Right lobe of liver (tissue), 6 donors: ENCODE measurements around the gene SOS2. TPM values are rescaled to one million over a fixed set of nuclear protein-coding genes. Genes with fewer than 3 reads are reported as not detected.
A peak's percentile ranks its signal among the peaks of the same experiment; 100 is the strongest.

Experiments
- ATAC-seq, 4 donors: fragments of 200-7000 bp; cut with Tn5 transposase; one replicate each; pipeline ENCODE4 v1.9.1; 2020; ENCODE audit warnings: mild to moderate bottlenecking in 4 of 4, moderate library complexity in 4 of 4
- DNase-seq, 3 donors: peaks; one replicate each; pipeline ENCODE4 v3.0.0-alpha.2; 2020
- H3K27ac ChIP-seq, 3 donors: fragments of 200-600 bp; one replicate each; pipeline ENCODE4 v1.8.0; 2022
- H3K27me3 ChIP-seq, 2 donors: fragments of 200-600 bp; one replicate each; pipeline ENCODE4 v1.8.0; 2022
- H3K36me3 ChIP-seq, 4 donors: fragments of 200-600 bp; sonication (generic) in 1 of 4; one replicate each; pipeline versions ENCODE4 v1.5.1 to v1.8.0; 2017 to 2022; ENCODE audit warnings: control low read depth in 1 of 4
- H3K4me1 ChIP-seq, 4 donors: fragments of 200-600 bp; sonication (generic) in 1 of 4; one replicate each; pipeline versions ENCODE4 v1.5.1 to v1.8.0; 2017 to 2022; ENCODE audit warnings: control low read depth in 1 of 4
- H3K4me3 ChIP-seq, 3 donors: fragments of 200-600 bp; one replicate each; pipeline ENCODE4 v1.8.0; 2022
- H3K9me3 ChIP-seq, 4 donors: fragments of 200-600 bp; sonication (generic) in 1 of 4; one replicate each; pipeline versions ENCODE4 v1.5.1 to v1.8.0; 2017 to 2022; ENCODE audit warnings: control low read depth in 1 of 4
- POLR2A ChIP-seq: fragments of 450-650 bp; IDR thresholded peaks from one replicate; pipeline ENCODE4 v1.6.1; 2017; ENCODE audit warnings: antibody characterized with exemption, mild to moderate bottlenecking
- WGBS: methylation state at CpG from one replicate; pipeline ENCODE4 v1.1.6; 2018; ENCODE audit warnings: low coverage, low lambda C conversion rate; ENCODE audit not compliant: insufficient coverage; ENCODE audit errors: missing lambda C conversion rate; 5-methylcytosine and 5-hydroxymethylcytosine counted together
- intact Hi-C, 2 donors: fragments of 100-400 bp; cut with DNase I; formaldehyde crosslinking; loops; one replicate each; pipeline versions ENCODE4 v1.11.2 to v1.14.1; 2022
- total RNA-seq, 6 experiments: library from RNA; depleted of rRNA in 2 of 6; stranded (reverse); fragments of >200 nt in 2 of 6; fragmentation: NEBNext Ultra II Directional in 3 of 6; extraction: Animal tissue kit (Norgen Biotek cat#: 25700) in 3 of 6; gene quantifications; one replicate each; pipeline versions ENCODE4 v1.1.0 to v1.2.4, GENCODE V29; 2016 to 2023
- TF ChIP-seq, protein P1 (sequence below), 4 donors: fragments of 200-600 bp in 3 of 4; fragments of 450-650 bp in 1 of 4; IDR thresholded peaks; one replicate each; pipeline versions ENCODE4 v1.5.1 to v1.8.0; 2016 to 2022; ENCODE audit warnings: antibody characterized with exemption in 4 of 4, mild to moderate bottlenecking in 2 of 4
- donor health status: DM: no; HTN: yes; CAD: no.
- donor health status: DM: no; HTN: no; CAD: no.
- donor health status: DM: no; HTN: no; CAD: no.
- donor health status: DM: no; HTN: yes; CAD: no.
- donor health status: DM: no; HTN: yes; CAD: no.

The SOS2 gene
- total RNA-seq, 6 experiments from 2014 or later: 9.0 to 12.4 (median 10.3) TPM

DNA sequence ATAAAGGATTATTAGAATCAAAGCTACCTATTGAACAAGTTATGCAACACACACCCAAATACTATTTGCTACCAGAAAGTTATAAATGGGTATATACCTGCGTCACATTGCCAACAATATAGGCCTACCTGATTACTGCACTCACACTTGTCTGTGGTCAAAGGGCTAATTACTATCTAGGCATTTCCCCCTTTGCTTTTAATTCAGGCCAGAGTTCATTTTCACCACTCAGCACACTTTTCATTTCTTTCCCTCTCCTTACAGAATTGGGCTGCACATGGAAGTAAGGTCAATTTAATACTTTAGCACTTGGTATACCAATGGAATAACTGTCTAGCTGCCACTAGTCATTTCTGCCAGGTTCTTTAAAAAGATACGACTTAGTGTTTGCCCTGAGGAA is 1.7 kb downstream of the SOS2 start:
- Histone ChIP-seq H3K4me3 (peak overlapping the region; percentile 66 to 95 (median 76)), H3K27me3 (no peaks in the 10 kb centered on the region), H3K36me3 (no peaks in the 10 kb centered on the region), H3K9me3 (no peaks in the 10 kb centered on the region), H3K27ac (peak overlapping the region in 2 of 3 donors; percentile 77 to 92), H3K4me1 (peaks cover 0 to 37% (median 10%) of the 10 kb centered on the region in 4 donors)
- ATAC-seq: no peak
- intact Hi-C loops: no loop called here
- 30% methylated on average over 2 of the region's 2 CpGs for WGBS
- no peak for TF ChIP-seq POLR2A
- TF ChIP-seq, protein P1, sequence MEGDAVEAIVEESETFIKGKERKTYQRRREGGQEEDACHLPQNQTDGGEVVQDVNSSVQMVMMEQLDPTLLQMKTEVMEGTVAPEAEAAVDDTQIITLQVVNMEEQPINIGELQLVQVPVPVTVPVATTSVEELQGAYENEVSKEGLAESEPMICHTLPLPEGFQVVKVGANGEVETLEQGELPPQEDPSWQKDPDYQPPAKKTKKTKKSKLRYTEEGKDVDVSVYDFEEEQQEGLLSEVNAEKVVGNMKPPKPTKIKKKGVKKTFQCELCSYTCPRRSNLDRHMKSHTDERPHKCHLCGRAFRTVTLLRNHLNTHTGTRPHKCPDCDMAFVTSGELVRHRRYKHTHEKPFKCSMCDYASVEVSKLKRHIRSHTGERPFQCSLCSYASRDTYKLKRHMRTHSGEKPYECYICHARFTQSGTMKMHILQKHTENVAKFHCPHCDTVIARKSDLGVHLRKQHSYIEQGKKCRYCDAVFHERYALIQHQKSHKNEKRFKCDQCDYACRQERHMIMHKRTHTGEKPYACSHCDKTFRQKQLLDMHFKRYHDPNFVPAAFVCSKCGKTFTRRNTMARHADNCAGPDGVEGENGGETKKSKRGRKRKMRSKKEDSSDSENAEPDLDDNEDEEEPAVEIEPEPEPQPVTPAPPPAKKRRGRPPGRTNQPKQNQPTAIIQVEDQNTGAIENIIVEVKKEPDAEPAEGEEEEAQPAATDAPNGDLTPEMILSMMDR (IDR thresholded peaks at IDR 0.05): no peak
- DNase-seq: no peak

DNA sequence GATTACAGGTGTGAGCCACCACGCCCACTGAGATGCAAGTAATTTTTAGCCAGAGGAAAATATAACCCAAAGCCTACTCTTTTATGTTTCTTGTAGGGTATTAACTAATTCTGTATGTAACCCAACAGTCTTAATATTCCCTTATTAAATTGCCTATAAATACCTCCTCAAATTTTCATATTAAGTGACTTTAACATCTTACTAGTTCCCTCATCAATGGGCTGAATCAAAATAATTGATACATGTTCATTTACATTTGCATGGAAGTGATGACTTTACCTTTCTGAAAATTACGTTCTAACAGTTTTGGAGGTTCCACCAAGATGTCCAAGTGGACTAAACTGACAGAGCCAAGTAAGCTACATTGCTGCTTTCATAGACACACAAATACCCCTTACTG is 3.1 kb downstream of the SOS2 start:
- H3K4me1 ChIP-seq: peaks cover 0 to 37% (median 10%) of the 10 kb centered on the region in 4 donors
- 100% methylated on average over 2 of the region's 2 CpGs for WGBS
- H3K9me3 ChIP-seq: no peaks in the 10 kb centered on the region
- H3K27me3 ChIP-seq: no peaks in the 10 kb centered on the region
- ATAC-seq (no peak), DNase-seq (no peak)
- no peaks in the 10 kb centered on the region for H3K36me3 ChIP-seq
- H3K27ac ChIP-seq: no peak overlapping the region
- no peak overlapping the region for H3K4me3 ChIP-seq
- TF ChIP-seq, protein P1 (IDR thresholded peaks at IDR 0.05): no peak
- no peak for TF ChIP-seq POLR2A
- intact Hi-C loops: no loop called here

DNA sequence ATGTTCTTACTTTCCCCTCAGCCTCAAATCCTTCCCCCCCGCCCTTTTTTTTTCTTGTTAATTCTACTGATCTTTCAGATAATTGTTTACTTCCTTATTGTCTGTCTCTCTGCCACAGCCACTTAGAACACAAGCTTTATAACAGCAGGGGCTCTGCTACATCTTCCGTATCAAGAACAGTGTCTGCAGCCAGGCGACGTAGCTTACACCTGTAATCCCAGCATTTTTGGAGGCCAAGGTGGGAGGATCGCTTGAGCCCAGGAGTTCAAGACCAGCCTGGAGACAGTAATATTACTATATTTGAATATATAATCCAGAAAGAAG is 5.4 kb downstream of the SOS2 start:
- Histone ChIP-seq H3K36me3 (no peaks in the 10 kb centered on the region), H3K27me3 (no peaks in the 10 kb centered on the region), H3K27ac (peak overlapping the region in 2 of 3 donors; percentile 1 to 22), H3K4me3 (no peak overlapping the region), H3K9me3 (no peaks in the 10 kb centered on the region), H3K4me1 (peaks cover 0 to 40% (median 10%) of the 10 kb centered on the region in 4 donors)
- DNase-seq: no peak
- ATAC-seq: no peak
- 68% methylated on average over 3 of the region's 5 CpGs for WGBS
- intact Hi-C loops: no loop called here
- TF ChIP-seq, protein P1 (IDR thresholded peaks at IDR 0.05): no peak
- no peak for TF ChIP-seq POLR2A

DNA sequence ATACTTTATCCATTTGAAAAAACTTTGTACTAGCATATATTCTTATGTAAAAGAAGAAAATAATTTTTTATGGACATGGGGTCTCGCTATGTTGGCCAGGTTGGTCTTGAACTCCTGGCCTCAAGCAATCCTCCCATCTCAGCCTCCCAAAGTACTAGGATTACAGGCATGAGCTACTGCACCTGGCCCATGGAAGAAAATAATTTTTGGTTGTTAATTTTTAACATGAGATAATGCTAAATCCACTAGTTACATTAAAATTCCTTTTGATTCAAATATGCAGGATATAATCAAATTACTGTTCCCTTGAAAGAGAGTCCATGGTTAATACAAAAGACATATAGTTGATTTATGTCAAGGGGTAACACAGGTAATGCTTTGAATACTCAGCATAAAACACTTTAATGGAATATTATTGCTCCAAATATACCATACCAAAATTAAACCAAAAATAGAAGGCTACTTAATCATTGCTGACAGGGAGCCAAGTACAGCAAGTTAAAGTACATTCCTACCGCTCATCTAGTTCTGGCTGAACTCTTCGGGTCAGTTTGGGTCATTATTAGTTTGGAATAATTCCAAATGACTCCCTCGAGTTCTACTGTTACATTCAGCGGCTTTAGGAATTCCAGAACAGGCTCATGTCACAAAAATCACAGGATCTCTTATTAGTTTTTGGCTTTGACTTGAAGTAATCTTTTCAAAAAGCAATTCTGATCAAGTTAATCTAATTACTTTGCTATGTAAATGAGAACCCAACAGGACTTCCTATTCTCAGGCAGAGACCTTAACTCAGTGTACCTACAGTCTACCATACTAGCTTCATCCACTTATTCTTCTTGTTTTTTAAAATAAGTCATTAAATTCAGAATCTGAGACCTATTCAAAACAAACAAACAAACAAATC is 6.1 kb downstream of the SOS2 start:
- Histone ChIP-seq H3K36me3 (no peaks in the 10 kb centered on the region), H3K9me3 (no peaks in the 10 kb centered on the region), H3K4me1 (peaks cover 0 to 40% (median 9%) of the 10 kb centered on the region in 4 donors), H3K27me3 (no peaks in the 10 kb centered on the region), H3K4me3 (no peak overlapping the region), H3K27ac (peak overlapping the region in 2 of 3 donors; percentile 1 to 22)
- ATAC-seq (peak; percentile 92 to 96 (median 94)), DNase-seq (no peak)
- WGBS: 35% methylated on average over 5 of the region's 5 CpGs
- TF ChIP-seq POLR2A: no peak
- TF ChIP-seq, protein P1 (IDR thresholded peaks at IDR 0.05): no peak
- intact Hi-C loops: no loop called here
